CD14-positive monocyte (primary cell): ENCODE measurements around the gene RAB3GAP2. TPM values are rescaled to one million over a fixed set of nuclear protein-coding genes. Genes with fewer than 3 reads are reported as not detected.

Experiments
- DNase-seq, 3 donors: peaks; one replicate each; pipeline ENCODE4 v3.0.0-alpha.2; 2011 to 2022
- H2AFZ ChIP-seq: 2 replicates; pipeline ENCODE4 v1.6.0; 2012; ENCODE audit warnings: mild to moderate bottlenecking, low read depth, low read length, inconsistent platforms; ENCODE audit not compliant: insufficient read depth, poor library complexity, severe bottlenecking
- H3K27ac ChIP-seq, 2 donors: 1 replicate in 1 of 2; 2 replicates in 1 of 2; pipeline ENCODE4 v1.5.1; 2012 to 2013; ENCODE audit warnings: low read length in 2 of 2, control low read depth in 1 of 2, inconsistent platforms in 1 of 2, low read depth in 1 of 2, mild to moderate bottlenecking in 1 of 2
- H3K27me3 ChIP-seq, 2 donors: one replicate each; pipeline versions ENCODE4 v1.6.0 to v1.6.1; 2011 to 2013; ENCODE audit warnings: low read length in 2 of 2; ENCODE audit not compliant: control insufficient read depth in 2 of 2, insufficient read depth in 2 of 2
- H3K36me3 ChIP-seq, 2 donors: replicated peaks in 1 of 2; 1 replicate in 1 of 2; 2 replicates in 1 of 2; pipeline versions ENCODE4 v1.5.1 to v1.6.1; 2012 to 2013; ENCODE audit warnings: low read length in 2 of 2, control low read depth in 1 of 2, inconsistent platforms in 1 of 2, mild to moderate bottlenecking in 1 of 2; ENCODE audit not compliant: insufficient read depth in 2 of 2, control insufficient read depth in 1 of 2
- H3K4me1 ChIP-seq, 2 donors: 1 replicate in 1 of 2; 2 replicates in 1 of 2; pipeline versions ENCODE4 v1.5.1 to v1.6.1; 2012 to 2013; ENCODE audit warnings: low read length in 2 of 2, control low read depth in 1 of 2, inconsistent platforms in 1 of 2, mild to moderate bottlenecking in 1 of 2, moderate library complexity in 1 of 2; ENCODE audit not compliant: insufficient read depth in 2 of 2, control insufficient read depth in 1 of 2
- H3K4me2 ChIP-seq: replicated peaks from 2 replicates; pipeline ENCODE3; 2012; ENCODE audit warnings: low read length, moderate library complexity, mild to moderate bottlenecking; ENCODE audit not compliant: poor library complexity, severe bottlenecking; ENCODE audit errors: extremely low read depth
- H3K4me3 ChIP-seq, 3 experiments: fragments of 200-600 bp in 1 of 3; sonication (generic) in 1 of 3; replicated peaks in 1 of 3; 1 replicate in 2 of 3; 2 replicates in 1 of 3; pipeline ENCODE4 v1.5.1; 2011 to 2013; ENCODE audit warnings: low read length in 3 of 3, mild to moderate bottlenecking in 3 of 3, control low read depth in 2 of 3, low read depth in 2 of 3, inconsistent platforms in 1 of 3, moderate library complexity in 1 of 3
- H3K79me2 ChIP-seq: 2 replicates; pipeline ENCODE4 v1.6.0; 2012; ENCODE audit warnings: mild to moderate bottlenecking, control low read depth, inconsistent platforms, low read length, moderate library complexity; ENCODE audit not compliant: insufficient read depth
- H3K9ac ChIP-seq: 2 replicates; pipeline ENCODE4 v1.6.0; 2017; ENCODE audit warnings: low read length, mild to moderate bottlenecking; ENCODE audit not compliant: insufficient read depth, poor library complexity, severe bottlenecking
- H3K9me3 ChIP-seq, 2 donors: replicated peaks in 1 of 2; 1 replicate in 1 of 2; 2 replicates in 1 of 2; pipeline versions ENCODE4 v1.5.1 to v1.6.1; 2012 to 2013; ENCODE audit warnings: low read length in 2 of 2, control low read depth in 1 of 2; ENCODE audit not compliant: control insufficient read depth in 1 of 2, insufficient read depth in 1 of 2
- H4K20me1 ChIP-seq: 2 replicates; pipeline ENCODE4 v1.6.0; 2012; ENCODE audit warnings: mild to moderate bottlenecking, low read length, control low read depth, moderate library complexity; ENCODE audit not compliant: insufficient read depth
- H3K27ac Mint-ChIP-seq, 7 donors: one replicate each; pipeline ENCODE4 v1.8.0; 2020; ENCODE audit warnings: mild to moderate bottlenecking in 7 of 7, mixed read lengths in 7 of 7, moderate library complexity in 6 of 7, inconsistent platforms in 2 of 7
- H3K27me3 Mint-ChIP-seq, 3 donors: one replicate each; pipeline ENCODE4 v1.8.0; 2021 to 2022; ENCODE audit warnings: low read depth in 3 of 3, mild to moderate bottlenecking in 3 of 3, mixed read lengths in 3 of 3, moderate library complexity in 3 of 3, inconsistent platforms in 1 of 3
- H3K36me3 Mint-ChIP-seq, 2 donors: one replicate each; pipeline ENCODE4 v1.8.0; 2020; ENCODE audit warnings: mixed read lengths in 2 of 2, inconsistent platforms in 1 of 2, mild to moderate bottlenecking in 1 of 2
- H3K4me1 Mint-ChIP-seq: one replicate; pipeline ENCODE4 v1.8.0; 2020; ENCODE audit warnings: mild to moderate bottlenecking, mixed read lengths
- H3K4me3 Mint-ChIP-seq, 2 donors: one replicate each; pipeline ENCODE4 v1.8.0; 2020; ENCODE audit warnings: mild to moderate bottlenecking in 2 of 2, mixed read lengths in 2 of 2, moderate library complexity in 1 of 2
- H3K9me3 Mint-ChIP-seq, 7 donors: one replicate each; pipeline ENCODE4 v1.8.0; 2020 to 2022; ENCODE audit warnings: mixed read lengths in 7 of 7, mild to moderate bottlenecking in 6 of 7, moderate library complexity in 6 of 7, inconsistent platforms in 2 of 7
- CTCF ChIP-seq: fragments of 200-600 bp; IDR thresholded peaks from one replicate; pipeline ENCODE4 v1.8.0; 2022; ENCODE audit warnings: antibody characterized with exemption, mild to moderate bottlenecking
- WGBS: methylation state at CpG from one replicate; pipeline ENCODE4 v1.1.5; 2013; ENCODE audit warnings: missing lambda C conversion rate; ENCODE audit not compliant: insufficient coverage; 5-methylcytosine and 5-hydroxymethylcytosine counted together
- intact Hi-C, 2 donors: fragments of 100-400 bp; cut with micrococcal nuclease; formaldehyde crosslinking; loops; one replicate each; pipeline versions ENCODE4 v1.15.0 to v1.15.1; 2023
- polyA plus RNA-seq, 3 donors: library from polyadenylated mRNA; depleted of rRNA in 1 of 3; unstranded in 2 of 3; stranded (reverse) in 1 of 3; fragments of 300-500 nt in 2 of 3; fragments of >200 nt in 1 of 3; fragmentation: Illumina TruSeq in 2 of 3; gene quantifications; 1 replicate in 2 of 3; 2 replicates in 1 of 3; pipeline ENCODE4 v1.2.3, GENCODE V29; 2012 to 2021

The RAB3GAP2 gene
- polyA plus RNA-seq, 3 donors: 9.8 to 12.1 (median 11.6) TPM

GRCh38 chr1:220139966-220140365, 132.3 kb downstream of the RAB3GAP2 start:
- Mint-ChIP-seq H3K4me1 (peaks cover 7% of the 10 kb centered on the region), H3K36me3 (peaks cover 67 to 81% of the 10 kb centered on the region in 2 donors)
- no peak for DNase-seq

GRCh38 chr1:220137019-220137786, 135.1 kb downstream of the RAB3GAP2 start:
- H3K4me3 Mint-ChIP-seq: no peak overlapping the region
- H3K27me3 Mint-ChIP-seq: peaks cover 0 to 1% (median 0%) of the 10 kb centered on the region in 3 donors
- H3K9me3 ChIP-seq: no peaks in the 10 kb centered on the region
- H3K36me3 ChIP-seq: peaks cover 70 to 98% of the 10 kb centered on the region in 2 donors
- intact Hi-C loops: no loop called here
- H3K36me3 Mint-ChIP-seq: peaks cover 75 to 88% of the 10 kb centered on the region in 2 donors
- no peak overlapping the region for H3K4me3 ChIP-seq
- no peak for DNase-seq
- H3K27ac Mint-ChIP-seq: peak overlapping the region in 3 of 7 donors; percentile 2 to 50 (median 13)
- H3K4me1 Mint-ChIP-seq: peaks cover 7% of the 10 kb centered on the region
- H3K9ac ChIP-seq: no peak overlapping the region
- no peaks in the 10 kb centered on the region for H4K20me1 ChIP-seq
- no peaks in the 10 kb centered on the region for H3K4me1 ChIP-seq
- no peak overlapping the region for H3K4me2 ChIP-seq
- no peaks in the 10 kb centered on the region for H3K27me3 ChIP-seq
- no peaks in the 10 kb centered on the region for H3K9me3 Mint-ChIP-seq
- H3K27ac ChIP-seq: no peak overlapping the region
- WGBS: 76% methylated on average over 4 of the region's 9 CpGs
- H2AFZ ChIP-seq: no peak overlapping the region
- H3K79me2 ChIP-seq: no peaks in the 10 kb centered on the region
- TF ChIP-seq CTCF: no peak

More at GRCh38 chr1:220139966-220140365, 132.3 kb downstream of the RAB3GAP2 start:
- WGBS: 100% methylated on average over 1 of the region's 6 CpGs
- TF ChIP-seq CTCF: no peak
- no peak overlapping the region for H3K9ac ChIP-seq
- Mint-ChIP-seq H3K9me3 (no peaks in the 10 kb centered on the region), H3K4me3 (no peak overlapping the region), H3K27me3 (peaks cover 0 to 1% (median 0%) of the 10 kb centered on the region in 3 donors), H3K27ac (no peak overlapping the region)
- H3K9me3 ChIP-seq: no peaks in the 10 kb centered on the region
- no peaks in the 10 kb centered on the region for H4K20me1 ChIP-seq
- H3K27me3 ChIP-seq: no peaks in the 10 kb centered on the region
- peaks cover 68 to 97% of the 10 kb centered on the region in 2 donors for H3K36me3 ChIP-seq
- intact Hi-C loops: no loop called here
- no peak overlapping the region for H3K4me3 ChIP-seq
- no peaks in the 10 kb centered on the region for H3K79me2 ChIP-seq
- no peak overlapping the region for H3K4me2 ChIP-seq
- no peak overlapping the region for H2AFZ ChIP-seq
- H3K4me1 ChIP-seq: no peaks in the 10 kb centered on the region
- H3K27ac ChIP-seq: no peak overlapping the region
